EH (cell line): ENCODE data around the gene PACRG.
"Not testable (repeated sequence)": the region's sequence is repeated elsewhere in the genome, so short reads cannot be mapped to it uniquely, and the experiment has no call there.

ENCODE experiments used
- DNase-seq: peaks from one replicate; pipeline ENCODE4 v3.0.0-alpha.2; 2015; ENCODE audit warnings: low read depth

Gene PACRG

DNA sequence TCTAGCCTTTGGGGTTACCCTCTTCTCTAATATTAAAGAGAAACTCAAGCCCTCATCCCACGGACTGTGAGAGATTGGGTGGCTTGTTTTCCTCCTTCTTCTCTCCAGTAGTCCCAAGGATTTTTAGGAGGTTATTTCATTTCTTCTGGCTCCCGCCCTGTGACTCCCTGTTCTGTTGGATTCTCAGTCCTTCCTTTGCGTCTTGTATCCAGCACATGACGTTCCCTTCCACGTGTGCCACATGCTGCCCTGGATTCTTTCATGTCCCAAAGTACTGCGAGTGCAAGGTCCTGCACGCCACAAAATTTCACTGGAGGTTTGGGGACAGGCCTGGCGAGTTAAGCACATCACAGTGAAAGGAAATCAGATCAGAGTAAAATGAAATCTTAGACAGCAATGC lies 213.4 kb downstream of the PACRG start:
- no peak for DNase-seq

DNA sequence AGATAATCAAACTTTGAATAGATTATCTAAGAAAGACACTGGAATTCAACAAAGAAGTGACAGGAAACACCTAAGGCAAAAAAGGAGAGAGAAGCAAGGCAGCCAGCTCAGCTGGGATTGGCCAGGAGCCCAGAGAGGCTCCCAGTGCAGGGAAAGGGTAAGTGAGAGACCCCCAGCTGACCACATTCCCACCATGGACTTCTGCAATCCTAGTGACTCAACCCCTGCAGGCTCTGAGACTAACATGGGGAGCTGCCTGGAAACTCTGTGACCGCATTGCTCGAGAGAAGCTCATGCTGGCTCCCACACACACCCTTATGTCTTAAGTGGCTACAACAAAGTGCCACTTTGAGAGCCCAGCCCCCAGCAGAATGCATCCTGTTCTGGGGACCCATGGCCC lies 215.1 kb downstream of the PACRG start:
- peak; percentile 91 for DNase-seq

DNA sequence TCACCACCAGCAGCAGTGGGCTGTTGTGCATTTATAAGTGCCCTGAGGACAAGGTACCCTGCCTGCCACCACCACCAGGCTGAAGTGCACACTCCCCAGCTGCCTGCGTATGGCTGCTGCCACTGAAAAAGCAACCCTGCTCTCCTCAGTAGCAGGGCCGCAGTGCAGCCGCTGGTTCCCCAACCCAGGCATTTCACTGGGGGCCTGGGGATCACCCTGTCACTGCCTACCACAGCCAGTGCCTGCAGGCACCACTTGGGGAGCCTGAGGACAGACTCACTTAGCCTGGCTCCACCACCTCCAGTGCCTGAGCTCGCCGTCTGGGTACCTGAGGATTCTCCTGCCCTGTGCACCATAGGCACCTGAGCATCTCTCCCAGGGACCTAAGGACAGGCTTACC lies 215.6 kb downstream of the PACRG start:
- DNase-seq, result no peak

DNA sequence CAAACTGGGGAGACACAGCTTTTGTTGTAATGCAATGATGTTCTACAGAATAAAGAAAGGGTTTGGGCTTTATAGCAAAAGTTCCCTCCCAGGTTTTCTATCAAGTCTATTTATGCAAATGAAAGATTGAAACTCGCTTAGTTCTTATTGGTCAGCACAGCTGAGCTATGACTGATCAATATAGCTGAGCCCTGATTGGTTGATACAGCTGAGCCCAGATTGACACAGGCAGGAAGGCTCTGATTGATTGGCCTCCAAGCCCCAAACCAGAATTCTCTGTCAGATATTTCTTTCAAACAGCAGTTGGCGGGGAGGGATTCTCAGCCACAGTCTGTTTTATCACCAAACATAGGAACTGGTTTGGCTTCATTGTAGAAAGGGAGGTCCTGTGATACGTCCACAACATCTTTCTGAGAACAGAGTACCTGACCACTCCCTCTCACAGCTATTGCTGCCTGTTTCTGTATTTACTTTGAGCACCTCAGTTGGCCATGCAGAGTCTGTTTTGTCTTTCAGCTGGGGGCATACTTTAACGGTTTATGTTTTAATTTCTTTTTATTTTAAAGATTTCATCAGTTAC lies 223.5 kb downstream of the PACRG start:
- DNase-seq, result no peak

DNA sequence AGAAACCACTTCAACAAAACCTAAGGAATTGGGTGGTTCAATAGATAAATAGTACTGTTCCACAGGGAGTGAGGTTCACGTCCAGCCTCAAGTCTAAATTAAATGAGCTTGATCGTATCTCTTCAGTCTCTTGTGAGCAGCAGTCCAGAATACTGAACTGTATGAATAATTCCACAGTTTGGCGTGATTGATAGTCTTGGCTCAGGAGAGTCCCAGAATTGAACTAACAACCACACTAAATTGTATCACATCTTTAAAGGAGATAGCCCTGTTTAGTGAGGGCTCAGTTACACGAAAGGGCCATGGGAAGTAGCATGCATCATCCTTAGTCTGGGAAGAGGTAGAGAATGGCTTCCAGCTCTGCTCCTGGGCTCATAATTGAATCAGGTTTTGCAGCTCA lies 224.6 kb downstream of the PACRG start:
- no peak for DNase-seq

DNA sequence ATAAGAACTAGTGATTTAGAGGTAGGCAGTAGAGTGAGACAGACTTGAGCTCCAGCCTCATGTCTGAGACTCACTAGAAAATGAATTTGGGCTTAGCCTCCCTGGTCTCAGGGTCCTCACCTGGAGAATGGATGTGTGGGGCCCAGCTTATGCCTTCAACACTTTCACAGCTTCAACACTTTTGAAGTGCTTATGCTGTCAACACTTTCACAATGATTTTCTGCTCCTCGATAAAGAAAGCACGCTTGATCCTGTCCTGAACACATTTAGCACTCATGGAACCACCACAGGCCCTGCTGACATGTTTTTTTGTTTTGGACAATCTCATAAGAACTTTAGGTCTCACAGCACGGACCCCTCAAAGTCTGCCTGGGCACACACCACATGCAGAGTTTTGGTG lies 229.3 kb downstream of the PACRG start:
- no peak for DNase-seq

DNA sequence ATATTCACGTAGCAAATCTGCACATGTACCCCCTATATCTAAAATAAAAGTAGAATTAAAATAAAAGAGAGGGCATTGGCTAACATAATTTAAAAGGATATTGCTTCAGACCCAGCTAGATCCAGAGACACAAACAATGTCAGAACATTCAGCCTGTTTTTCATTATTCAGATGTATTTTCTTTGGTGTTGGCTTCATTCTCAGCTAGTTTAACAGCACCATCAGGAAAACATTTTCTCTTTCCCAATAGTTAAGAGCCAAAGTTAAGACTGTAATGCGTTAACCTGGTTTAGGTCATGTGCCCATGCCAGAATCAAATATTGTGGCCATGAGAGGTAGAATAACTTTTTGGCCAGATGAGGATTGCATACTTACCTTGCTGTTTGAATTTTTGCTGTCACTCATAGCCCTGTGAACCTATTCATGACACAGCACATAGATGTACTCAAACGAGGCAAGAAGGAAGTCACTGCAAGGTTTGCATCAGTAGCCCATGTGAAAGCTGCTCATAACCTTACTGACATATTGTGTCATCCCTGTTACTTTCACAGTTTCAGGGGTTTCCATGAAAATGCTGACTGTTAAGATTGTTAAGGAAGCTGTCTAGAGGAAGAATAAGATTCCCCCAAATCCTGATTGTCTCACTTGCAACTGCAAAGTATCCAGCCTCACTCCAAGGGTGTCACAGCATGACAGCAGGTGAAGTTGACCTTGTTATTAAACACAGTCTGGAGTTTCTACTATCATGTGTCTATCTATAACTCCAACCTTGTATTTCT lies 233.1 kb downstream of the PACRG start:
- no peak for DNase-seq

DNA sequence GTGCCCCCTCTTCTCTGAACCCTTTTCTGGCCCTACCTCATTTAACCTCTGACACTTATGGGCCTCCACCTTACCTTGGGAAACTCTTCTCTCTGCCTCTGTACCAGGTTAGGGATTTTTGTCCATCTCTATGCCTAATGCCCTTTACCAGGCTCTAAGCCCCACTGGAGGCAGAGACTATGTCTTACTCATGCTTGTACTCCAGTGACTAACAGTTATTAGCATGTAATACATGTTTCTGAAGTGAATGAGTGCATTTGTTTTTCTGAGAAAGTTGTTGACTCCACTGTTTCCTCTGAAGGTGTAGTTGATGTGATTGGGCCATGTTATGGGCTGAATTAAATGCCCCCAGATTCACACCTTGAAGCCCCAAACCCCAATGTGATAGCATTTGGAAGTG lies 234.3 kb downstream of the PACRG start:
- DNase-seq, result peak; percentile 42

DNA sequence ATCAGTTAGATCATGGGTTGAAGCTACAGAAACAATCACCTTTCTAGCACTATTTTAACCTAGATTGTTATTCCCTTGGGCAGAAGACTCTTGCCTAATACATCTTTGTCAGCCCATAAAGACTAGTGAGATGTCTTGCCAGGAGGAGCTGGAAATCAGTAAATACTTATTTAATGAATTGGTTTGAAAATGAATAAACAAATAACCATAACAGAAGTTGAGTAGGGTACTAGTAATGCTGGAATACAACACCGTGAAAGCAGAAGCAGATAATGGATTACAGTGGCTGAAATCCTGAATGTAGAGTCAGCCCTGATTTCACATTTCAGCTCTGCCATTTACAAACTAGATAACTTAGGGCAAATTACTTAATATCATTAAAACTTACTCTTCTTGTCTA lies 236.1 kb downstream of the PACRG start:
- DNase-seq, result no peak

DNA sequence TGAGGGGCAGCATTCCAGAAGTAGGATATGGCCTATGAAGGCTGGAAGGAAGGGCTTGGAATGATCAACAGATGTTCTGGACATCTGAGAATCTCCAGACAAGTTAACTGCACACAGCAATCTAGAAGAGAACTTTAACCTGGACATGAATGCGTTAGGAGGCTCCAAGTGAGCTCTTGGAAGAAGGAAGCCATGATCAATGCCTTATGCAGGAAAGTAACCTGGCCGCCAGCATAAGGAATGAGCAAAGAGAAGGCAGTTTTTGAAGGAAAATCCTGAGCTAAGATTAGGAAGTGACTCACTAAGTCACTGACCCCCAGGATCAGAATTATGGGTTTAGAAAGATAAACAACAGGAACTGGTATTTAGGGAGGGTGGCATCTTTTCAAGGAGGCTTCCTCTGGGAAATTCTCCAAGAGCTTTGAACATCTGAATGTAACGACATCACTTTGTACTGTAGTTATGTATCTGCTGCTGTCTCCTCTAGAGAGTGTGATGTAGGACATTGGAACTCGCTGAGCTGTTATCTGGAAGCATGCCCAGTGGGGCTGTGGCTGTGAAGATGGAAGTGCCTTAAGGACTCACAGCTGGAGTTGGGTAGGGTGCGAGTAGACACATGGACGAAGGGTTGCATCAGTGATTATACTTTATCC lies 236.8 kb downstream of the PACRG start:
- peak; percentile 100 for DNase-seq

DNA sequence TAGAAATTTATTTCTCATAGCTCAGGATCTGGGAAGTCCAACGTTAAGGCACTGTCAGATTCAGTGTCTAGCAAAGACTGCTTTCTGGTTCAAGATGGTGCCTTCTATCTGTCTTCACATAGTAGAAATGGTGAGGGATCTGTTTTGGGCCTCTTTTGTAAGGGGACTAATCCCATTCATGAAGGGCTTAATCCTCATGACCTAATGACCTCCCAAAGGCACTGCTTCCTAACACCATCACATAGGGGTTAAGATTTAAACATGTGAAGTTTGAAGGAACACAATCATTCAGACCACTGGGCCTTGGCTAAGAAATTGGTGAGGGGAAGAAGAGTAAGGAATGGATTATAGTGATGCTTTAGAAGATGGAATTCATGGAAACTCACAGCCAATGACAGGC lies 237.6 kb downstream of the PACRG start:
- no peak for DNase-seq

DNA sequence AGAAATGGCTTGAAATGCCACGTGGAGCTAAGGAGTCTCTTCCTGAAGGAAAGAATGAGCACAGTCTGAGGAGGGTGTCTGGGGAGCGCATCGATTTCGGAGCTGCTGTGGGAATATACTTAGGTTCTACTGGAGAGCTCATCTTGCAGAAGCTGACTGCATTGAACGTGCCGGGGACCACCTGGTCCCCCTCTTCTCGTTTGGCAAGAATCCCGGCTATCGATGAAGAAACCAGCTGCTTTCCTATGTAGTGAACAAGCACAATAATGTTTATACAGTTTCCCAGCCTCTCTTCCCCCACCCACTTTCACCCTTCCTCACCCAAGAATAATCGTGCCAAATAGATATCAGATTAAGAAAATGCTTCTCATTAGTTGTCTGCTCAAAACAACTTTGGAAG lies 242.5 kb downstream of the PACRG start:
- DNase-seq, result no peak

DNA sequence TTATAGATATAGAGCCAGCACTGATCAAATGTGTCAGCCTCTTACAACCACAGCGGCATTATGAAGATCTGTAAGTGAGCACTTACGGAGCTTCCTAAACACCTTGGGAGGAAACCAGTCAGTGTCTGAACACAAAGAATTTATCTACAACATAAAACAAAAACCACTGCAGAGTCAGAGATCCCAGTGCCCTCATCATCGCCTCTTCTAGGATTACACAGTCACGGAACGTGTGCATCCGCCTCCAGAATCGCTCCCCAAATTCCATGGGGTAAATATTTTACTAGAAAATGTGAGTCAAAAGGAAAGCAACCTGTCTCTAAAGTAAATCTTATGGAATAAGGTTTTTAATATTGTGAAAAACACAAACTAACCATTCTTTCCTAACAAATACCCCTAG lies 243.6 kb downstream of the PACRG start:
- DNase-seq, result no peak

DNA sequence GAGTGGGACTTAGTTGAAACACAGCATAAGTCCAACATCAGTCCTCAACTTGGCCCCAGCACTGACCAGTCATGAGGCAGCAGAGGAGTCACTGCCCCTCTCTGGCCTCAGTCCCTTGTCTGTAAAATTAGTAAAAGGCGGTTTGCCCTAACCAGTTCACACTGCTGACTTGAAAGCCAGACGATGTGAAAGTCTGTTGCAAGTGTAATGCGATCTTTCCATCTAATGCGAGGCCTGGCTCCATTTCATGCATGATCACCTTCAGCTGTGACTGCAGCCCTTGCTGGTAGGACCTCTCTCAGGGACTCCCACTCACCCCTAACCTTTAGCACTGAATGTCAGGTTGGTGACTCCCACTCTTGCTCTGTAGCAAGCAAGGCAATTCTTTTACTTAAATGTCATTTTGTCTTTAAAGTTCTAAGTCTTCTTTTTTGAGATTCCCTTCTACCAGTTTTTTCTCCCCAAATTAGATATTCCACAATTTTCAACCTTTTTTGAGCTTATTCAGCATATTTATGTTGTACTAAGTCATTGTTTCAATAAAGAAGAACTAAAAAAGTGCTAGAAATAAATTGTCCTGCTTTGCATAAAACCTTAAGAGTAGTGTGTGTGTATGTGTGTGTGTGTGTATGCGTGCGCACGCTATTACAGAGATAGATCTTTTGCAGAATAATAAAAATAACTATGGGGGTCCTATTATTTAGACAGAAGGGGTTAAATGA lies 245.5 kb downstream of the PACRG start:
- DNase-seq, result no peak

DNA sequence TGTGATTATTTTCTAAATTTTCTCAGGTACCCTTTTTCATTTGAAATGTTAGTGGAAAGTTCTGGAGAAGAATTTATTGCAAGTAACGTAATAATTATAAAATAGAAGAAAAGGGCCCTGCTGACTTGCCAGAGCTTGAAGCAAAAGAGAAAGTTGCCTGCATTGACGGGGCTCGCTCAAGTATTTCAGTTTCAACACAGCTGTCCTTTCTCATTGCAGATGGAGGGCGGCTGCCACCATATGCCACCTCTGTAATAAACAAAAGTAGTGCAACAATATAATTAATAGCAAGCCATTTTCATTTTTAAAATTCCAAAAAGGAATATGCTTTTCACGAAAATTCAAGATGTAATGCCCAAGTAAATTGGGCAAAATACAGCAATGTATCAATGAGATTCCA lies 246.2 kb downstream of the PACRG start:
- no peak for DNase-seq

DNA sequence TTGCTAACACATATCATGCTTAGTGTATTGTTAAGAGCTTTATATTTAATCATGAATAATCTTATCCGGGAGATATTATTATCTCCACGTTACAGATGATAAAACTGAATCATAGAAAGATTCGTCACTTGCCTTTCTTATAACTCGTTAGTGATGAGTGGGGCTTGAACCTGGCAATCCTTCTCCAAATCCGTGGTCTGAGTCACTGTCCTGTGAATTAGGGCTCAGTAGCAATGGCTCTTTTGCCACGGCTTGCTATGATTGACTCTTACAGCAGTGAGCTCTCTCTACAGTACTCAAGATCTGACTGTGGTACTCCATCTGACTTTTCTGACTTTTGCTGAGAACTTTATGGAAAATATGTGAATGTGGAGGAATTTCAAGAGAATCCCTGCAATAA lies 246.9 kb downstream of the PACRG start:
- no peak for DNase-seq

DNA sequence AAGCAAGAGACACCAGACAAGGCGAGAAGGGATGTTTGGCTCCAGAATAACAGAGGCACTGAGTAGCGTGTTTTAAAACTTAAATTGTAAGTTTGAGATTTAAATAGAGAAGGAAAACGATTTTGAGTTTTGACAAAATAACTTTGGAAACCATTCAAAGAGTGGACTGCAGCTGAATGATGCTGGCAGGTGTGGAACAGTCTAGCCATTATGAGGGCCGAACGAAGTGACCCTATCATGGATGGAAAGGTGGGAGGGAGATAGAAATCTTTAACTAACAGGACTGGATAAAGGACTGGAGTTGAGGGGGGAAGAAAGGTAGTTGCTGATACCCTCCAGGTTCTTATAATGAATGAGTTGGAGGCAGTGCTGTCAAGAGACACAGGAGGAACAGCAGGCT lies 248.4 kb downstream of the PACRG start:
- no peak for DNase-seq

DNA sequence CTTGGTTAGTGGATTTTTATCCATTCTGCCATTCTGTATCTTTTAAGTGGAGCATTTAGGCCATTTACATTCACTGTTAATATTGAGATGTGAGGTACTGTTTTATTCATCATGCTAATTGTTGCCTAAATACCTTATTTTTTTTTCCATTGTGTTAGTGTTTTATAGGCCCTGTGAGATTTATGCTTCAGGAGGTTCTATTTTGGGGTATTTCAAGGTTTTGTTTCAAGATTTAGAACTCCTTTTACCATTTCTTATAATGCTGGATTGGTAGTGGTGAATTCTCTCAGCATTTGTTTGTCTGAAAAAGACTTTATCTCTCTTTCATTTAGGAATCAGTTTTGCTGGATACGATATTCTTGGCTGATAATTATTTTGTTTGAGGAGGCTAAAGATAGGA lies 255.5 kb downstream of the PACRG start:
- DNase-seq, result not testable (repeated sequence)

DNA sequence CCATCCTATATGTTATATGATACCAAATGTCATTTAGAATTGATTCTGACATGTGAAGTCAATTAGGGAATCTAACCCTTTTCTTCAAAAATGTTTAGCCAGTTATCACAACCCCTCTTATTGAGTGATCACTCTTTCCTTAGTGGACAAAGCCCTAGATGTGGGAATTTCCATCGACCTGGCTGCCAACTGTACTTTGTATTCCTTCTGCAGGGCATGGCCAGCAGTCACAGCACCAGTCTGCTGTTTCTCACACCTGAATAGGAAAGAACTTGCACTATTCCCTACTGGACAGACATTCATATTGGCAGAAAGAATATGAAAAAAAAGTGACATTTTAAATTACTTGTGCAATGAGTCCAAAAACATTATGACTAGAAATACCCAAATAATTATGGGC lies 271.0 kb downstream of the PACRG start:
- no peak for DNase-seq

DNA sequence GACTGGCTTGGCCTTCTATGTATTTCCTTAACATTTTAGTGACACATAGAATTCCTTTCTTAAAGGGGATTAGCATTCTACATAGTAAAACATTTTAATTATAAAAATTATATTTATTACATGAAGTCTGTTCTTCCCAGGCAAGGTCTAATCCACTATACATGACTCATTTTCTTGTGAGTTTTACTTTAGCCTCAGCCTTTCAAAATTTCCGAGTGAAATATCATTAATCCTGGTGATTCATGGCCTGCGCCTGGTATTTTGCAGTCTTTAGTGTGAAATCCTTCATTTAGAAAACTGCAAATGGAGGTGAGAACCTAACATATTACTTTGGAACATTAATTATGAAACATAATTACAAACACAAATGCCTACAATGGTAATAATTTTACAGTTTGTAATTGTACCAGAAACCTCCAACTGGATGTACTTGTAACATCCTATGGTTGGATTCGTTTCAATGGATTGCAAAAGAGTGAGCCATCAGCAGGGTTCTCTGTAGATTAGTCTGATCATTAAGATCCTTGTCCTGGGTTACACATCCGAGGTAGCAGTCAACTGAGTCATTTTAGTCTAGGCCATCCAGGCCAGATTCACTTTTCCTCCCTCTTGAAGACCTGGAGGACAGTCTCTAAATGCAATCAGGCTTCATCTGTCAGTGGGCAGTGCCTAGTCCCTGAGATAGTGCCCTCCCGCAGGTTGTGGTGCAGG lies 272.0 kb downstream of the PACRG start:
- peak; percentile 18 for DNase-seq

DNA sequence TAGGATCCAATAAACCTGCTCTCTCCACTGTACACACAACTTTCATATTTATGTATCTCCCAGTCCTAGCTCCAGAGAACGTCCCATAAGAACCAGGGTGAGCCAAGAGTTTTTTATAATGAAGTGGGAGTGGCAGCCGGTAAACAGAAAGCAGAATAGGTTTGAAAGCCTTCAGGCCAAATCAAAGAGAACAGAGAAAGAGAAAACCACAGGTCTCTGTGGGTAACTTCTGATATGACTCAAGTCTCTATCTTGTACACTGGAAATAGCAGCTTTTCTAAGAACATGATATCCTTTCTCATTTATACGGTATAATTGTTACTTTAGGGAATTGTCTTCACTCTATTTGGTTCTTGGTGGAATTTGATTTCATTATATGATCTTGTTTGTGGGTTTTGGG lies 273.6 kb downstream of the PACRG start:
- DNase-seq, result no peak

DNA sequence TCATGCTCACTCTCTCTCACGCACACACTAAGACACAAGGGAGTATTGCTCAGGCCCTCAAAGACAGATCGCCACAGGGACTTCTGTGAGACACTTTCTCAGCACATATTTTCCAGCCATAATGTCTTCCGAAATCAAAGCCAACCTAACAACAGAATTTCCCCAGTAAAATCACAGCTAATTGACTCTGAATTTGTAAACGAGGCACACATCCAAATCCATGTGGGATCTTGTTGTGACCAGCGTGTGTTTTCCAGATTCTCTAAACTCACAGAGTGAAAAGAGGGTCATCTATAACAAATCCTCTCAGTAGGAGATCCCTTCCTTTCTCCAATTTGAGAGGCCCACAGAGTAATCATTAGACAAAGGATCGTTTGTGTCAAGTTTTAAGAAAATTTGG lies 280.4 kb downstream of the PACRG start:
- no peak for DNase-seq
